HCT116 (cell line): ENCODE measurements around the gene RASL11A. TPM values are rescaled to one million over a fixed set of nuclear protein-coding genes. Genes with fewer than 3 reads are reported as not detected.

Experiments used
- ATAC-seq: fragments of 200-7000 bp; cut with Tn5 transposase; 2 replicates; pipeline ENCODE4 v1.9.1; 2020; ENCODE audit warnings: mild to moderate bottlenecking, moderate library complexity
- BruUV-seq: library from RNA; stranded (reverse); fragments of 400-500 nt; replicated peaks from 2 replicates; lab custom pipeline; 2021; lab: Mats Ljungman, UMichigan
- CTCF ChIA-PET: fragments of 300-600 bp; sonication (Branson Sonifier 250); formaldehyde crosslinking; loops from one replicate; lab custom pipeline; 2021; ENCODE audit warnings: antibody characterized with exemption; lab: Charles Lee
- POLR2A ChIA-PET: fragments of 300-600, 350-600 bp; sonication (Branson Sonifier 250); formaldehyde crosslinking; loops from one replicate; lab custom pipeline; 2021; ENCODE audit warnings: antibody characterized with exemption; lab: Charles Lee
- RAD21 ChIA-PET, 2 experiments: fragments of 300-600 bp; sonication (Branson Sonifier 250); formaldehyde crosslinking; loops; one replicate each; lab custom pipeline; 2023; ENCODE audit warnings: low total read pairs in 2 of 2; ENCODE audit not compliant: uncharacterized antibody in 2 of 2, unreplicated experiment in 2 of 2, low non-redundant PET in 1 of 2; lab: Charles Lee
- DNase-seq: peaks from one replicate; pipeline ENCODE4 v3.0.0-alpha.2; 2010; ENCODE audit warnings: low read depth, low spot score
- H2AFZ ChIP-seq: fragments of 200-600 bp; shearing (Covaris generic), sonication (generic); 2 replicates; pipeline ENCODE4 v1.6.1; 2017; ENCODE audit warnings: low read depth, mixed run types, mixed read lengths, antibody characterized with exemption, low read length; ENCODE audit not compliant: poor library complexity, severe bottlenecking
- H3K27ac ChIP-seq: 2 replicates; pipeline ENCODE4 v1.5.1; 2012; ENCODE audit warnings: low read depth, low read length
- H3K27me3 ChIP-seq: fragments of 200-600 bp; sonication (generic); 2 replicates; pipeline ENCODE4 v1.6.1; 2016; ENCODE audit warnings: mixed run types, low read length, mixed read lengths; ENCODE audit not compliant: insufficient read depth
- H3K36me3 ChIP-seq, 2 experiments: fragments of 200-500 bp in 1 of 2; fragments of 200-600 bp in 1 of 2; sonication (Bioruptor generic) in 1 of 2; sonication (generic) in 1 of 2; 2 replicates each; pipeline versions ENCODE4 v1.5.1 to v1.6.1; 2014 to 2016; ENCODE audit warnings: low read length in 2 of 2, inconsistent platforms in 1 of 2, mixed read lengths in 1 of 2, mixed run types in 1 of 2; ENCODE audit not compliant: insufficient read depth in 2 of 2, control insufficient read depth in 1 of 2
- H3K4me1 ChIP-seq, 2 experiments: fragments of 200-600 bp in 1 of 2; sonication (generic) in 1 of 2; 2 replicates each; pipeline versions ENCODE4 v1.5.1 to v1.6.1; 2012 to 2017; ENCODE audit warnings: low read length in 2 of 2, inconsistent platforms in 1 of 2, mild to moderate bottlenecking in 1 of 2, mixed read lengths in 1 of 2, mixed run types in 1 of 2, moderate library complexity in 1 of 2; ENCODE audit not compliant: insufficient read depth in 2 of 2, control insufficient read depth in 1 of 2
- H3K4me2 ChIP-seq: fragments of 200-600 bp; sonication (generic); 2 replicates; pipeline ENCODE4 v1.6.1; 2017; ENCODE audit warnings: mixed run types, low read length, mixed read lengths
- H3K4me3 ChIP-seq, 2 experiments: fragments of 200-600 bp in 1 of 2; sonication (generic) in 1 of 2; replicated peaks in 1 of 2; 2 replicates each; pipeline ENCODE4 v1.5.1; 2011 to 2016; ENCODE audit warnings: low read length in 2 of 2, control low read depth in 1 of 2, low read depth in 1 of 2, mild to moderate bottlenecking in 1 of 2, mixed read lengths in 1 of 2, mixed run types in 1 of 2
- H3K79me2 ChIP-seq: fragments of 200-600 bp; sonication (generic); 2 replicates; pipeline ENCODE4 v1.6.1; 2017; ENCODE audit warnings: mild to moderate bottlenecking, mixed run types, low read length, moderate library complexity, mixed read lengths; ENCODE audit not compliant: insufficient read depth
- H3K9ac ChIP-seq: fragments of 200-600 bp; sonication (generic); 2 replicates; pipeline ENCODE4 v1.6.1; 2016; ENCODE audit warnings: low read length, mixed read lengths
- H3K9me2 ChIP-seq: fragments of 200-600 bp; sonication (generic), shearing (Covaris generic); 2 replicates; pipeline ENCODE4 v1.6.1; 2017; ENCODE audit warnings: mixed run types, mild to moderate bottlenecking, moderate library complexity; ENCODE audit not compliant: insufficient read depth
- H3K9me3 ChIP-seq, 2 experiments: fragments of 200-500 bp in 1 of 2; fragments of 200-600 bp in 1 of 2; sonication (Bioruptor generic) in 1 of 2; sonication (generic) in 1 of 2; 2 replicates each; pipeline ENCODE4 v1.6.1; 2014 to 2017; ENCODE audit warnings: low read length in 2 of 2, mixed read lengths in 2 of 2, inconsistent platforms in 1 of 2, low read depth in 1 of 2, mild to moderate bottlenecking in 1 of 2, mixed run types in 1 of 2, moderate library complexity in 1 of 2; ENCODE audit not compliant: control insufficient read depth in 1 of 2, insufficient read depth in 1 of 2
- H4K20me1 ChIP-seq: fragments of 200-600 bp; sonication (generic), shearing (Covaris generic); 2 replicates; pipeline ENCODE4 v1.6.1; 2017; ENCODE audit warnings: mixed run types, mild to moderate bottlenecking, moderate library complexity; ENCODE audit not compliant: insufficient read depth
- CEBPB ChIP-seq: IDR thresholded peaks from 2 replicates; pipeline ENCODE4 v1.6.1; 2012; ENCODE audit warnings: low read depth
- ELF1 ChIP-seq: IDR thresholded peaks from 2 replicates; pipeline ENCODE4 v1.6.1; 2012; ENCODE audit warnings: low read depth, borderline replicate concordance
- EZH2 ChIP-seq: fragments of 200-600 bp; sonication (generic); IDR thresholded peaks from 2 replicates; pipeline ENCODE4 v1.6.1; 2017; ENCODE audit warnings: antibody characterized with exemption, mixed run types
- FOSL1 ChIP-seq: IDR thresholded peaks from 2 replicates; pipeline ENCODE4 v1.6.1; 2012; ENCODE audit warnings: low read depth
- POLR2A ChIP-seq: IDR thresholded peaks from 2 replicates; pipeline ENCODE4 v1.7.0; 2011; ENCODE audit warnings: borderline replicate concordance; ENCODE audit not compliant: insufficient read depth, insufficient read length; ENCODE audit errors: extremely low read depth
- POLR2AphosphoS5 ChIP-seq: IDR thresholded peaks from 2 replicates; pipeline ENCODE4 v1.6.1; 2011; ENCODE audit warnings: mild to moderate bottlenecking, low read depth, low read length, moderate library complexity
- RAD21 ChIP-seq: IDR thresholded peaks from 2 replicates; pipeline ENCODE4 v1.6.1; 2012; ENCODE audit warnings: low read depth, mild to moderate bottlenecking
- SIN3A ChIP-seq: IDR thresholded peaks from 2 replicates; pipeline ENCODE4 v1.6.1; 2012; ENCODE audit warnings: low read depth
- SRF ChIP-seq: IDR thresholded peaks from 2 replicates; pipeline ENCODE4 v1.6.1; 2012; ENCODE audit warnings: low read depth
- TCF7L2 ChIP-seq: IDR thresholded peaks from 2 replicates; pipeline ENCODE4 v1.7.0; 2011; ENCODE audit warnings: borderline replicate concordance, inconsistent platforms; ENCODE audit not compliant: insufficient read depth, insufficient read length; ENCODE audit errors: extremely low read depth
- YY1 ChIP-seq: IDR thresholded peaks from 2 replicates; pipeline ENCODE4 v1.6.1; 2011; ENCODE audit warnings: low read length, low read depth, moderate library complexity, mild to moderate bottlenecking; ENCODE audit not compliant: insufficient replicate concordance; ENCODE audit errors: extremely low read depth
- intact Hi-C: fragments of 100-400 bp; cut with micrococcal nuclease; formaldehyde crosslinking; loops from 2 replicates; pipeline ENCODE4 v1.10.0; 2022
- total RNA-seq: library from RNA; stranded (reverse); gene quantifications from one replicate; pipeline ENCODE4 v1.2.1, GENCODE V29; 2021; ENCODE audit not compliant: unreplicated experiment
- TF ChIP-seq, protein P1 (sequence below): IDR thresholded peaks from 2 replicates; pipeline ENCODE4 v1.6.1; 2012
- TF ChIP-seq, protein P2 (sequence below): IDR thresholded peaks from 2 replicates; pipeline ENCODE4 v1.6.1; 2012
- TF ChIP-seq, protein P3 (sequence below), 3 experiments: fragments of 200-600 bp in 1 of 3; sonication (generic) in 1 of 3; IDR thresholded peaks in 2 of 3; conservative IDR thresholded peaks in 1 of 3; 2 replicates each; pipeline ENCODE4 v1.5.1; 2012 to 2017; ENCODE audit warnings: low read depth in 2 of 3, low read length in 2 of 3, antibody characterized with exemption in 1 of 3, borderline replicate concordance in 1 of 3, control low read depth in 1 of 3, mild to moderate bottlenecking in 1 of 3, mixed read lengths in 1 of 3, mixed run types in 1 of 3, moderate library complexity in 1 of 3; ENCODE audit not compliant: insufficient read depth in 1 of 3
- TF ChIP-seq, protein P4 (sequence below): IDR thresholded peaks from 2 replicates; pipeline ENCODE4 v1.6.1; 2012; ENCODE audit warnings: low read depth

RASL11A gene
- total RNA-seq, 1 experiment from 2014 or later: 5.0 TPM

DNA sequence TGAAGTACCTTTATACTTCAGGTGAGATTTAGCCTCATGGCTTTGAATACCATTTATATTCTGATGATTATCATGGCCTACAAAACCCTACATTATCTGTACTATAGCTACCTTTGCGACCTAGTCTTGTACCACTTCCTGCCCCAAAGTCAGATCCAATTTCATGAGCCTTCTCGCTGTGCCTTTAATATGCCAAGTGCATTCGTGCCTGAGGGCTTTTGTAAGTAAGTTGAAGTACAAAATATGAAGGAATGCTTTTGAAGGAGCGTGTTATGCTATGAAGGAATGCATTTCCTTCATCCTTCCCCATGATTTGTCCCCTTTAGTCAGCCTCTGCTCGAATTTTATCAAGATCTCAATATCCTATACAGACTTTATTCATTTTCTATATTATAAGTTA is 9.2 kb upstream of the RASL11A start:
- peaks cover 20% of the 10 kb centered on the region for H3K79me2 ChIP-seq
- DNase-seq (no peak), ATAC-seq (no peak)
- H3K36me3 ChIP-seq: peaks cover 12 to 23% of the 10 kb centered on the region in 2 experiments; a peak in 3 of 4 replicates
- H3K9me2 ChIP-seq: no peaks in the 10 kb centered on the region
- H3K27ac ChIP-seq: no peak overlapping the region
- no TSS peak for BruUV-seq
- POLR2A ChIA-PET: interaction anchor here (2.1 kb wide), 1 partner anchor 9 kb away, joined by 5 read pairs; the partner anchor contains the start of gene RASL11A
- no peak overlapping the region for H3K4me2 ChIP-seq
- peaks cover 0 to 5% of the 10 kb centered on the region in 2 experiments; a peak in 1 of 4 replicates for H3K4me1 ChIP-seq
- 0 out of 2 replicates have a peak, but pooled peaks have one; percentile 20 for TF ChIP-seq POLR2AphosphoS5
- TF ChIP-seq POLR2A: no peak
- TF ChIP-seq, protein P1, sequence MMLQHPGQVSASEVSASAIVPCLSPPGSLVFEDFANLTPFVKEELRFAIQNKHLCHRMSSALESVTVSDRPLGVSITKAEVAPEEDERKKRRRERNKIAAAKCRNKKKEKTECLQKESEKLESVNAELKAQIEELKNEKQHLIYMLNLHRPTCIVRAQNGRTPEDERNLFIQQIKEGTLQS: no peak
- H3K9ac ChIP-seq: no peak overlapping the region
- no peak overlapping the region for H2AFZ ChIP-seq
- no peaks in the 10 kb centered on the region for H3K9me3 ChIP-seq
- no peak overlapping the region for H3K4me3 ChIP-seq
- CTCF ChIA-PET: no interaction called here
- H3K27me3 ChIP-seq: no peaks in the 10 kb centered on the region
- peaks cover 15% of the 10 kb centered on the region; the same call in 1 of the 2 replicates for H4K20me1 ChIP-seq
- intact Hi-C loops: no loop called here
- RAD21 ChIA-PET: no interaction called here

DNA sequence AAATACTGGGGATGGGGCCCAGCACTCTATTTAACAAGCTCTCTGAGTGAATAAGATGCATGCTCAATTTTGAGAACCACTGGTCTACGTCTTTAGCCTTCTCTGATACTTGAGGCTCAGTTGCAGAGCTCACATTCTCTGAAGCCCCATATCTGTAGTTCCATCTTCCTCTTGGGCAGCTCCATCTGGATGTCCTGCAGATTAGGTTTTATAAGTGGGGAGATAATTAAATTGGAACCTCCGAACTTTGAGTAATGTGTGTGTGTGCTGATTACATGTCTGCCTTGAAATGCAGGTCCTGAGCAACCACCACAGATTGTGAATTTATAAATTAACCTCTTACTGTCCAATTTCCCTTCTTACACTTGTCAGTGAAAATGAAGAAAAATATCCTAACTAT is 7.2 kb upstream of the RASL11A start:
- H3K9ac ChIP-seq: no peak overlapping the region
- peaks cover 0 to 5% of the 10 kb centered on the region in 2 experiments; a peak in 1 of 4 replicates for H3K4me1 ChIP-seq
- no peak overlapping the region for H3K4me2 ChIP-seq
- CTCF ChIA-PET: no interaction called here
- H3K4me3 ChIP-seq: no peak overlapping the region
- DNase-seq (no peak), ATAC-seq (no peak)
- no peaks in the 10 kb centered on the region for H3K27me3 ChIP-seq
- no peak overlapping the region for H2AFZ ChIP-seq
- no peak overlapping the region for H3K27ac ChIP-seq
- RAD21 ChIA-PET: no interaction called here
- no peaks in the 10 kb centered on the region for H3K9me2 ChIP-seq
- BruUV-seq: no TSS peak
- POLR2A ChIA-PET: no interaction called here
- peaks cover 1% of the 10 kb centered on the region; the same call in 1 of the 2 replicates for H4K20me1 ChIP-seq
- 0 out of 2 replicates have a peak, but pooled peaks cover 4% of the 10 kb centered on the region for H3K79me2 ChIP-seq
- H3K9me3 ChIP-seq: no peaks in the 10 kb centered on the region
- peaks cover 2 to 4% of the 10 kb centered on the region in 2 experiments; a peak in 2 of 4 replicates for H3K36me3 ChIP-seq
- intact Hi-C loops: no loop called here
- TF ChIP-seq, protein P2, sequence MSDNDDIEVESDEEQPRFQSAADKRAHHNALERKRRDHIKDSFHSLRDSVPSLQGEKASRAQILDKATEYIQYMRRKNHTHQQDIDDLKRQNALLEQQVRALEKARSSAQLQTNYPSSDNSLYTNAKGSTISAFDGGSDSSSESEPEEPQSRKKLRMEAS: no peak
- TF ChIP-seq SRF: no peak
- TF ChIP-seq, protein P3, sequence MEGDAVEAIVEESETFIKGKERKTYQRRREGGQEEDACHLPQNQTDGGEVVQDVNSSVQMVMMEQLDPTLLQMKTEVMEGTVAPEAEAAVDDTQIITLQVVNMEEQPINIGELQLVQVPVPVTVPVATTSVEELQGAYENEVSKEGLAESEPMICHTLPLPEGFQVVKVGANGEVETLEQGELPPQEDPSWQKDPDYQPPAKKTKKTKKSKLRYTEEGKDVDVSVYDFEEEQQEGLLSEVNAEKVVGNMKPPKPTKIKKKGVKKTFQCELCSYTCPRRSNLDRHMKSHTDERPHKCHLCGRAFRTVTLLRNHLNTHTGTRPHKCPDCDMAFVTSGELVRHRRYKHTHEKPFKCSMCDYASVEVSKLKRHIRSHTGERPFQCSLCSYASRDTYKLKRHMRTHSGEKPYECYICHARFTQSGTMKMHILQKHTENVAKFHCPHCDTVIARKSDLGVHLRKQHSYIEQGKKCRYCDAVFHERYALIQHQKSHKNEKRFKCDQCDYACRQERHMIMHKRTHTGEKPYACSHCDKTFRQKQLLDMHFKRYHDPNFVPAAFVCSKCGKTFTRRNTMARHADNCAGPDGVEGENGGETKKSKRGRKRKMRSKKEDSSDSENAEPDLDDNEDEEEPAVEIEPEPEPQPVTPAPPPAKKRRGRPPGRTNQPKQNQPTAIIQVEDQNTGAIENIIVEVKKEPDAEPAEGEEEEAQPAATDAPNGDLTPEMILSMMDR (IDR thresholded peaks at IDR 0.05 in 2 of 3, conservative IDR thresholded peaks at IDR 0.05 in 1 of 3; ENCODE audit: borderline replicate concordance in 1 of 3, insufficient read depth in 1 of 3, low read depth in 2 of 3, low read length in 2 of 3): no peak
- TF ChIP-seq SIN3A: no peak
- no peak for TF ChIP-seq TCF7L2
- TF ChIP-seq POLR2AphosphoS5: no peak
- no peak for TF ChIP-seq CEBPB
- TF ChIP-seq, protein P4, sequence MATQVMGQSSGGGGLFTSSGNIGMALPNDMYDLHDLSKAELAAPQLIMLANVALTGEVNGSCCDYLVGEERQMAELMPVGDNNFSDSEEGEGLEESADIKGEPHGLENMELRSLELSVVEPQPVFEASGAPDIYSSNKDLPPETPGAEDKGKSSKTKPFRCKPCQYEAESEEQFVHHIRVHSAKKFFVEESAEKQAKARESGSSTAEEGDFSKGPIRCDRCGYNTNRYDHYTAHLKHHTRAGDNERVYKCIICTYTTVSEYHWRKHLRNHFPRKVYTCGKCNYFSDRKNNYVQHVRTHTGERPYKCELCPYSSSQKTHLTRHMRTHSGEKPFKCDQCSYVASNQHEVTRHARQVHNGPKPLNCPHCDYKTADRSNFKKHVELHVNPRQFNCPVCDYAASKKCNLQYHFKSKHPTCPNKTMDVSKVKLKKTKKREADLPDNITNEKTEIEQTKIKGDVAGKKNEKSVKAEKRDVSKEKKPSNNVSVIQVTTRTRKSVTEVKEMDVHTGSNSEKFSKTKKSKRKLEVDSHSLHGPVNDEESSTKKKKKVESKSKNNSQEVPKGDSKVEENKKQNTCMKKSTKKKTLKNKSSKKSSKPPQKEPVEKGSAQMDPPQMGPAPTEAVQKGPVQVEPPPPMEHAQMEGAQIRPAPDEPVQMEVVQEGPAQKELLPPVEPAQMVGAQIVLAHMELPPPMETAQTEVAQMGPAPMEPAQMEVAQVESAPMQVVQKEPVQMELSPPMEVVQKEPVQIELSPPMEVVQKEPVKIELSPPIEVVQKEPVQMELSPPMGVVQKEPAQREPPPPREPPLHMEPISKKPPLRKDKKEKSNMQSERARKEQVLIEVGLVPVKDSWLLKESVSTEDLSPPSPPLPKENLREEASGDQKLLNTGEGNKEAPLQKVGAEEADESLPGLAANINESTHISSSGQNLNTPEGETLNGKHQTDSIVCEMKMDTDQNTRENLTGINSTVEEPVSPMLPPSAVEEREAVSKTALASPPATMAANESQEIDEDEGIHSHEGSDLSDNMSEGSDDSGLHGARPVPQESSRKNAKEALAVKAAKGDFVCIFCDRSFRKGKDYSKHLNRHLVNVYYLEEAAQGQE: no peak
- no peak for TF ChIP-seq RAD21
- TF ChIP-seq ELF1: no peak
- TF ChIP-seq FOSL1: no peak
- TF ChIP-seq YY1: no peak
- TF ChIP-seq EZH2: no peak
